OCI-LY3 (cell line): Measurements from ENCODE around the gene LBX2.

Experiments
- H2AFZ ChIP-seq: fragments of 200-600, 300-600 bp; shearing (Covaris generic); 2 replicates; pipeline ENCODE4 v1.6.0; 2014; ENCODE audit warnings: antibody characterized with exemption, low read depth, low read length
- H3K27ac ChIP-seq: fragments of 200-600, 300-600 bp; sonication (generic); 2 replicates; pipeline ENCODE4 v1.5.1; 2014; ENCODE audit warnings: mild to moderate bottlenecking, low read length, moderate library complexity, mixed read lengths
- H3K27me3 ChIP-seq: fragments of 200-600, 300-600 bp; sonication (generic); 2 replicates; pipeline ENCODE4 v1.6.1; 2014; ENCODE audit warnings: low read depth, low read length, mixed read lengths
- H3K36me3 ChIP-seq: fragments of 200-600, 300-600 bp; sonication (generic); replicated peaks from 2 replicates; pipeline ENCODE3; 2014; ENCODE audit warnings: low read depth, low read length, mixed read lengths
- H3K4me1 ChIP-seq: fragments of 300-600, 200-600 bp; sonication (generic); 2 replicates; pipeline ENCODE4 v1.6.1; 2014; ENCODE audit warnings: low read length, mixed read lengths
- H3K4me2 ChIP-seq: fragments of 200-600, 300-600 bp; sonication (generic); 2 replicates; pipeline ENCODE4 v1.6.1; 2014; ENCODE audit warnings: low read length, mixed read lengths
- H3K4me3 ChIP-seq: fragments of 300-600, 200-600 bp; sonication (generic); 2 replicates; pipeline ENCODE4 v1.5.1; 2014; ENCODE audit warnings: antibody characterized with exemption, mild to moderate bottlenecking, low read length, moderate library complexity
- H3K79me2 ChIP-seq: fragments of 300-600, 200-600 bp; shearing (Covaris generic); 2 replicates; pipeline ENCODE4 v1.6.1; 2014; ENCODE audit warnings: mild to moderate bottlenecking, low read length, mixed read lengths
- H3K9ac ChIP-seq: fragments of 300-600, 200-600 bp; shearing (Covaris generic); 2 replicates; pipeline ENCODE4 v1.6.0; 2014; ENCODE audit warnings: mild to moderate bottlenecking, low read length, moderate library complexity
- H3K9me3 ChIP-seq: fragments of 200-600, 300-600 bp; shearing (Covaris generic); 2 replicates; pipeline ENCODE4 v1.6.1; 2014; ENCODE audit warnings: low read length, mixed read lengths; ENCODE audit not compliant: insufficient read depth
- H4K20me1 ChIP-seq: fragments of 200-600, 300-600 bp; sonication (generic); 2 replicates; pipeline ENCODE4 v1.6.1; 2016; ENCODE audit warnings: low read length, mixed read lengths; ENCODE audit not compliant: insufficient read depth
- EZH2phosphoT487 ChIP-seq: fragments of 200-600 bp; shearing (Covaris generic); IDR thresholded peaks from 2 replicates; pipeline ENCODE4 v1.6.1; 2018; ENCODE audit warnings: antibody characterized with exemption, mixed run types, low read depth
- TF ChIP-seq, protein P1 (sequence below): fragments of 200-600, 300-600 bp; sonication (generic); IDR thresholded peaks from 2 replicates; pipeline ENCODE4 v1.5.1; 2014; ENCODE audit warnings: antibody characterized with exemption, low read length, low read depth

LBX2 gene

DNA sequence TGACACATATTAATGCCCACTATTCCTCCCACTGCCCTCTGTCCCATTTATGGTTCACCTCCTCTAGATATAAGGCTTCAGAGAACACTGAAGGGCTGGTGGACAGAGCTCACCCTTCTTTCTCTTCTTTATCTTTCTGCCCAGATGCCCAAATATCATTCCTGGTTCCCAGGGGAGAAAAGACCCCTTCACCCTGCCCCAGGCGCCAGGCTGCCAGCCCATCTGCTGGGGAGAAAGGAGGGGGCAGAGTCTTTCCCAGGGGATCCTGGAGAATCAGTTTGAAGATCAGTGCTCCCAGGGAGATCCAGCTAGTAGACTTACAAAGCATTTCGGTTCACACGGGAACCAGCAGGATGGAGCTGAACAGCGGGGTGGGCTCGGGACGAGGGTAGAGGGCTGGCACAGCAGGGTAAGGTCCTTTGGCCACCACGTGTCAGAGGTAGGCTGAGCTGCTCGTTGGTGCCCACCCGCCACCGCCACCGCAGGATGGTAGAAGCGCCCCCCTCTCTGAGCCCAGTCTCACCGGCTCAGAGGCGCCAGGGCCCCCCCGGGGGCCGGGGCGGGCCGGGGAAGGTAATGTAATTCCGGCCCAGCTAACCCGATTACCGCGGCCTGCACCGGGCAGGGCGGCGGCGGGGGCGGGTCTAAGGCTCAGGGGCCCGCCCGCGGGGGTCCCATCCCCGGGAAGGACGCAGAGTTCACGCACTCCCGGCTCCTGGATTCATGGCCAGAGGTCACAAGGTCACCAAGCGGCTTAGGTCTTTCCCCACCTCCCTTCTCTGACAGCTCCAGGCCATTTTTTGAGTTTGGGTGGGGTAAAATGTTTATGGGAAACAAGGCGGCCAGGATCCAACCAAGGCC is 13.6 kb upstream of the LBX2 start:
- Histone ChIP-seq H2AFZ (no peak overlapping the region), H3K27ac (no peak overlapping the region; the same call in 1 of the 2 replicates), H4K20me1 (no peaks in the 10 kb centered on the region), H3K4me3 (peak overlapping the region; percentile 84), H3K9ac (peak overlapping the region; percentile 61), H3K27me3 (no peaks in the 10 kb centered on the region), H3K4me1 (peaks cover 16% of the 10 kb centered on the region), H3K79me2 (no peaks in the 10 kb centered on the region), H3K36me3 (no peaks in the 10 kb centered on the region), H3K9me3 (no peaks in the 10 kb centered on the region), H3K4me2 (peak overlapping the region; percentile 81)
- TF ChIP-seq, protein P1, sequence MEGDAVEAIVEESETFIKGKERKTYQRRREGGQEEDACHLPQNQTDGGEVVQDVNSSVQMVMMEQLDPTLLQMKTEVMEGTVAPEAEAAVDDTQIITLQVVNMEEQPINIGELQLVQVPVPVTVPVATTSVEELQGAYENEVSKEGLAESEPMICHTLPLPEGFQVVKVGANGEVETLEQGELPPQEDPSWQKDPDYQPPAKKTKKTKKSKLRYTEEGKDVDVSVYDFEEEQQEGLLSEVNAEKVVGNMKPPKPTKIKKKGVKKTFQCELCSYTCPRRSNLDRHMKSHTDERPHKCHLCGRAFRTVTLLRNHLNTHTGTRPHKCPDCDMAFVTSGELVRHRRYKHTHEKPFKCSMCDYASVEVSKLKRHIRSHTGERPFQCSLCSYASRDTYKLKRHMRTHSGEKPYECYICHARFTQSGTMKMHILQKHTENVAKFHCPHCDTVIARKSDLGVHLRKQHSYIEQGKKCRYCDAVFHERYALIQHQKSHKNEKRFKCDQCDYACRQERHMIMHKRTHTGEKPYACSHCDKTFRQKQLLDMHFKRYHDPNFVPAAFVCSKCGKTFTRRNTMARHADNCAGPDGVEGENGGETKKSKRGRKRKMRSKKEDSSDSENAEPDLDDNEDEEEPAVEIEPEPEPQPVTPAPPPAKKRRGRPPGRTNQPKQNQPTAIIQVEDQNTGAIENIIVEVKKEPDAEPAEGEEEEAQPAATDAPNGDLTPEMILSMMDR, result no peak
- no peak for TF ChIP-seq EZH2phosphoT487

DNA sequence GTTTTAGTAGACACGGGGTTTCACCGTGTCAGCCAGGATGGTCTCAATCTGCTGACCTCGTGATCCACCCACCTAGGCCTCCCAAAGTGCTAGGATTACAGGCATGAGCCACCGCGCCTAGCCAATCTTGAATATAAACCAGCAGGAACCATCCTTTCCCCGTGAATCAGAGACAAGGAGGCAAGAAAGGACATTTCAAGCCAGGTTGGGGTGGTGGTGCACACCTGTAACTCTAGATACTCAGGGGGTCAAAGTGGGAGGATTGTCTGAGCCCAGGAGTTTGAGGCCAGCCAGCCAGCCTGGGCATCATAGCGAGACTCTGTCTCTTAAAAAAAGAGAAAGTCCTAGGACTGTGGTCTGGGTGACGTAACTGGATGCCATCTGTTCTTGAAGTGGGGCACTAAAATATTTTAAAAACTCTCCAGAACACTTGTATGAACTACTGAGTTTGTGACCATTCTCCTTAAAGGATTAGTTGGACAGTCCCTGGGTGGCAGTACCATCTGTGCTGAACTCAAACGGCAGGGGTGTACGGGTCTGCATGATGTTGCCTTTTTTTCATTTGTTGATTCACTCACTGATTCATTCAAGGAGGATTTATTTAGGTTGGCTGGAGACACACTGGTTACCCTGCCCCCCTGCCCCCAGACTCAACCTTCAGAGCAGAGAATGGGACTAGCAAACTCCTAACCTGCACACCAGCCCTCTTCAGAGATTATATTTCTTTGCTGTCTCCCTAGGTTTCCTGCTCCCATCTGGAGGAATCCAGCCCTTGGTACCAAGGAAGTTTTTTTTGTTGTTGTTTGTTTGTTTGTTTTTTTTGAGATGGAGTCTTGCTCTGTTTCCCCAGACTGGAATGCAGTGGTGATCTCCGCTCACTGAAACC is 11.9 kb upstream of the LBX2 start:
- Histone ChIP-seq H3K36me3 (no peaks in the 10 kb centered on the region), H3K9ac (no peak overlapping the region), H4K20me1 (no peaks in the 10 kb centered on the region), H3K27ac (no peak overlapping the region), H3K9me3 (no peaks in the 10 kb centered on the region), H3K79me2 (peaks cover 7% of the 10 kb centered on the region), H2AFZ (no peak overlapping the region), H3K4me3 (no peak overlapping the region), H3K27me3 (no peaks in the 10 kb centered on the region), H3K4me1 (peaks cover 19% of the 10 kb centered on the region), H3K4me2 (no peak overlapping the region)
- no peak for TF ChIP-seq EZH2phosphoT487
- TF ChIP-seq, protein P1, result no peak

DNA sequence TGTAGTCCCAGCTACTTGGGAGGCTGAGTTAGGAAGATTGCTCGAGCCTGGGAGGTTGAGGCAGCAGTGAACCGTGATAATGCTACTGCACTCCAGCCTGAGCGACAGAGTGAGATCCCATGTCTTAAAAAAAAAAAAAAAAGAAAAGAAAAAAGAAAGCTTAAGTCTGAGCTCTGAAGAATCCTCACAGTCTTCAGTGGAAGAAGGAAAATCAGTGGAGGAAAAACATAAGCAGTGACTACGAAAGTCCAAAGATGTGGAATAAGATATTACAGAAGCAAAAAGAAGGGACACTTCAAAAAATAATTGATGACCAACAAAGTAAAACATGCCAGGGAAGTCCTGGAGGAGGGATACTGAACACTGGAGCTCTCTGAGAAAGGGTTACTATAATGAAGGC is 10.9 kb upstream of the LBX2 start:
- Histone ChIP-seq H3K4me2 (no peak overlapping the region), H3K4me3 (no peak overlapping the region), H3K9ac (no peak overlapping the region), H3K27ac (no peak overlapping the region), H4K20me1 (no peaks in the 10 kb centered on the region), H3K9me3 (no peaks in the 10 kb centered on the region), H3K4me1 (peaks cover 26% of the 10 kb centered on the region), H2AFZ (no peak overlapping the region), H3K36me3 (peaks cover 8% of the 10 kb centered on the region), H3K27me3 (no peaks in the 10 kb centered on the region), H3K79me2 (peaks cover 11% of the 10 kb centered on the region)
- TF ChIP-seq, protein P1, result no peak
- TF ChIP-seq EZH2phosphoT487, result no peak

DNA sequence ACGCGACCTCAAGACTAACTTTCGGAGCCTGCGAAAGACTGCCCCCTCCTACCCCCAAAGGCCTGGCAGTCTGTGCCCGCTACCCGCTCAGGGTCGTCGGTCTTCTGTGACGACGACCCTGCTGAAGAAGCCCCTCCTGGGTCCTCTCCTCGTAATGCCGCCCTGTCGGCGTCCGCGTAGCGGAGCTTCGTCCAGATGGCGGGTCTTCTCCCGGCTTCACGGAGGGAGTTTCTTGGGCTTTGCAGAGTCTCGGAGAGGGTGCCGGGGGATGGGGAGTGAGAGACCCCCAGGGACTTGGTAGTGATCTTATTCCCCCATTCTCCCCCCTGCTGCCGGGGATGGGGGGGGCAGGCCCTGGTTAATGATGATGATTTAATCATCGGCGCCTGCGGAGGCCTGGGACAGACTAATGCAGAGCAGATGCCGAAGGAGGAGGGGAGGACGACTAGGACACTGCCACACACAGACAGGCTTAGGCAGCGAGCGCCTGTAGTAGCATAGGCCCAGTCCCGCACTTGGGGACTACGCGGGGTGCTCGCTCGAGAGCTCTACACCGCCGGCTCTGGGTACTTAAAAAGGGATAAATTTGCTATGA is 8.6 kb upstream of the LBX2 start:
- peaks cover 32% of the 10 kb centered on the region for H3K4me1 ChIP-seq
- peak overlapping the region; percentile 24; the same call in 1 of the 2 replicates for H2AFZ ChIP-seq
- no peaks in the 10 kb centered on the region for H3K27me3 ChIP-seq
- peaks cover 13% of the 10 kb centered on the region for H3K36me3 ChIP-seq
- H3K79me2 ChIP-seq, result peaks cover 11% of the 10 kb centered on the region
- H3K9ac ChIP-seq, result peak overlapping the region; percentile 91
- TF ChIP-seq, protein P1, result no peak
- no peak for TF ChIP-seq EZH2phosphoT487
- peak overlapping the region; percentile 93 for H3K27ac ChIP-seq
- no peaks in the 10 kb centered on the region for H4K20me1 ChIP-seq
- no peaks in the 10 kb centered on the region for H3K9me3 ChIP-seq
- H3K4me2 ChIP-seq, result peak overlapping the region; percentile 88
- H3K4me3 ChIP-seq, result peak overlapping the region; percentile 82
